ENCODE results near the gene LSM14B.

Gene LSM14B

GRCh38 chr20:62119591-62120364 is 2.5 kb upstream of the LSM14B start:
- H3K4me3 ChIP-seq (ENCODE audit: insufficient read depth, low read depth, low read length, poor library complexity, severe bottlenecking), result no peak overlapping the region
- H3K9me3 ChIP-seq (ENCODE audit: control insufficient read depth, low read length), result no peaks in the 10 kb centered on the region
- no peak for DNase-seq
- no peaks in the 10 kb centered on the region for H3K36me3 ChIP-seq (ENCODE audit: control insufficient read depth, insufficient read depth, low read length)
- no peaks in the 10 kb centered on the region for H3K27me3 ChIP-seq (replicated peaks; ENCODE audit: control insufficient read depth, insufficient read depth, low read length, poor library complexity, severe bottlenecking)
- no peak overlapping the region for H3K27ac ChIP-seq (ENCODE audit: insufficient read depth, low read length, poor library complexity, severe bottlenecking)
- peaks cover 48% of the 10 kb centered on the region for H3K4me1 ChIP-seq (ENCODE audit: control insufficient read depth, insufficient read depth, low read length, poor library complexity, severe bottlenecking)

DNA sequence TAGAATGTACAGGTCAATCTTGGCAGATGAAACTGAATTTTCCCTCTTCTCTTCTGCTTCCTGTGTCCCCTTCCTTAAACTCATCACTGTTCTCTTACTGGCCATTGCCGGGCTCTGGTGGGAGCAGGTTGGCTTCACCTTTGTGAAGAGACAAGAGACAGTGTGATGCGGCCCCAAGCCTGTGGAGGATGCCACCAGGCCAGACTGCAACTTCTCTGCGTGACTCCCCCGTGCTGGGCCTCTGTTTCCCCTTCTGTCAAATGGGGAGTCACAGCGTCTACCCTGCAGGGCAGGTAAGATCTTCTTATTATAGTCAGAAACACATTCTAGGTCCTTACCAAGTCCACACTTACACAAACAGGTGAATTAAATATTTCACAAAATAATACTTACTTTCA is 1.9 kb upstream of the LSM14B start:
- no peaks in the 10 kb centered on the region for H3K27me3 ChIP-seq (replicated peaks; ENCODE audit: control insufficient read depth, insufficient read depth, low read length, poor library complexity, severe bottlenecking)
- H3K4me3 ChIP-seq (ENCODE audit: insufficient read depth, low read depth, low read length, poor library complexity, severe bottlenecking), result no peak overlapping the region
- no peaks in the 10 kb centered on the region for H3K9me3 ChIP-seq (ENCODE audit: control insufficient read depth, low read length)
- no peak overlapping the region for H3K27ac ChIP-seq (ENCODE audit: insufficient read depth, low read length, poor library complexity, severe bottlenecking)
- peaks cover 3% of the 10 kb centered on the region for H3K36me3 ChIP-seq (ENCODE audit: control insufficient read depth, insufficient read depth, low read length)
- peaks cover 48% of the 10 kb centered on the region for H3K4me1 ChIP-seq (ENCODE audit: control insufficient read depth, insufficient read depth, low read length, poor library complexity, severe bottlenecking)
- no peak for DNase-seq

DNA sequence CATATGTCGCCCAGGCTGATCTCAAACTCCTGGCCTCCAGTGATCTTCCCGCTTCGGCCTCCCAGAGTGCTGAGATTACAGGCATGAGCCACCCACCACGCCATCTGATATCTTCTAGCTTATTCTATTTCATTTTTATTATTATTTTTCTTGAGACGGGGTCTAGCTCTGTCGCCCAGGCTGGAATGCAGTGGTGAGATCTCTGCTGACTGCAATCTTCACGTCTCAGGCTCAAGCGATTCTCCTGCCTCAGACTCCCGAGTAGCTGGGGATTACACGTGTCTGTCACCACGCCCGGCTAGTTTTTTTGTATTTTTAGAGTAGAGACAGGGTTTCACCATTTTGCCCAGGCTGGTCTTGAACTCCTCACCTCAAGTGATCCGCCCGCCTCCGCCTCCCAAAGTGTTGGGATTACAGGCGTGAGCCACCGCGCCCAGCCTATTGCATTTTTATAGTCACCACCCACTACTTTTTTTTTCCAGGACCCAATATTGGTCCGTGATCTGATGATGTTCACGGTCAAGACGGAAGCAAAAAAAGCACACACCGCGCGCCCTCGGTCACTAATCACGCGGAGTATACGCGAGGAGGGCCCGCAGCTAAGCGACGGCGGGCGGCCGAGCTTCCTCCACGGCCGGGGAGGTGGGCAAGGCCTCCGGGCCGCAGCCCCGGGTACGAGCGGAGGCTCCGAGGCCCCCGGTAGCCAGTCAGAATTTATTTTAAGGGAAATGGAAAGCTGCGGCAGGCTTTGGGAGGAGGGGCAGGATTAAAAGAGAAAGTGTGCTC is 1.1 kb upstream of the LSM14B start:
- Histone ChIP-seq H3K4me1 (ENCODE audit: control insufficient read depth, insufficient read depth, low read length, poor library complexity, severe bottlenecking) (peaks cover 48% of the 10 kb centered on the region), H3K4me3 (ENCODE audit: insufficient read depth, low read depth, low read length, poor library complexity, severe bottlenecking) (peak overlapping the region; percentile 85), H3K36me3 (ENCODE audit: control insufficient read depth, insufficient read depth, low read length) (peaks cover 11% of the 10 kb centered on the region), H3K9me3 (ENCODE audit: control insufficient read depth, low read length) (no peaks in the 10 kb centered on the region), H3K27me3 (replicated peaks; ENCODE audit: control insufficient read depth, insufficient read depth, low read length, poor library complexity, severe bottlenecking) (no peaks in the 10 kb centered on the region), H3K27ac (ENCODE audit: insufficient read depth, low read length, poor library complexity, severe bottlenecking) (peak overlapping the region; percentile 88)
- peak in 1 of 3 donors; percentile 6 for DNase-seq

DNA sequence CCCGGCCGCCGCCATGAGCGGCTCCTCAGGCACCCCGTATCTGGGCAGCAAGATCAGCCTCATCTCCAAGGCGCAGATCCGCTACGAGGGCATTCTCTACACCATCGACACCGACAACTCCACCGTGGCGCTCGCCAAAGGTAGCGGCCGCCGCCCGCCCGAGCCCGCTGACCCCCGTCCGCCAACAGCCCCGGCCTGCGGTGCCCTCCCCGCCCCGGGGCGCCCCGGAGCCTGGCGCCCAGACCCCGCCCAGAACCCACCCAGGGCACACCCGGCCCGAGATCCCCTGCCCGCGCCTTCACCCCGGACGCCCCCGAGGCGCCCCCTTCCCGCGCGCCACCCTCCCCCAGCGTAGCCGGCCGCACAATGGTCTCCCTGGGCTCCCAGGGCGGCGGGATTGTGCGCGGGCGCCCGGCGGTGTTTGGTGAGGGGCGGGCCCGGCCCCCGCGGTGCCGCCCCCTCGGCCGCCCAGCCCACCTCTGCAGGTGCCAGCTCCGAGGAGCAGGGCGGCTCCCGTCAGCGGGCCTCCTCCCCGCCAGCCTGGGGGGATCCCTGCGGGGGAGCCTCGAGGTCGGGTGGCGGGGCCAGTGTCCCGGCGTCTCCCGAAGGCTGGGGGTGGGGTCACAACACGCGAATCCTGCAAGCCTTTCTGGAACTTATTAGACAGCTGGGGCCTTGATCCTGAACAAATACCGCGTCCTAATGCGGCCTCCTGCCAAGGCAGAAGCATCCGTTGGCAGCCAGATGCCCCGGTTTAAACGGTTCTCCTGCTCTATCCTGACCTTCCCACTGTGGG is 577 bp downstream of the LSM14B start:
- Histone ChIP-seq H3K4me1 (ENCODE audit: control insufficient read depth, insufficient read depth, low read length, poor library complexity, severe bottlenecking) (peaks cover 35% of the 10 kb centered on the region), H3K36me3 (ENCODE audit: control insufficient read depth, insufficient read depth, low read length) (peaks cover 28% of the 10 kb centered on the region), H3K9me3 (ENCODE audit: control insufficient read depth, low read length) (no peaks in the 10 kb centered on the region), H3K27ac (ENCODE audit: insufficient read depth, low read length, poor library complexity, severe bottlenecking) (peak overlapping the region; percentile 66), H3K27me3 (replicated peaks; ENCODE audit: control insufficient read depth, insufficient read depth, low read length, poor library complexity, severe bottlenecking) (no peaks in the 10 kb centered on the region), H3K4me3 (ENCODE audit: insufficient read depth, low read depth, low read length, poor library complexity, severe bottlenecking) (peak overlapping the region; percentile 57)
- DNase-seq, result peak in 2 of 3 donors; percentile 33 to 35

DNA sequence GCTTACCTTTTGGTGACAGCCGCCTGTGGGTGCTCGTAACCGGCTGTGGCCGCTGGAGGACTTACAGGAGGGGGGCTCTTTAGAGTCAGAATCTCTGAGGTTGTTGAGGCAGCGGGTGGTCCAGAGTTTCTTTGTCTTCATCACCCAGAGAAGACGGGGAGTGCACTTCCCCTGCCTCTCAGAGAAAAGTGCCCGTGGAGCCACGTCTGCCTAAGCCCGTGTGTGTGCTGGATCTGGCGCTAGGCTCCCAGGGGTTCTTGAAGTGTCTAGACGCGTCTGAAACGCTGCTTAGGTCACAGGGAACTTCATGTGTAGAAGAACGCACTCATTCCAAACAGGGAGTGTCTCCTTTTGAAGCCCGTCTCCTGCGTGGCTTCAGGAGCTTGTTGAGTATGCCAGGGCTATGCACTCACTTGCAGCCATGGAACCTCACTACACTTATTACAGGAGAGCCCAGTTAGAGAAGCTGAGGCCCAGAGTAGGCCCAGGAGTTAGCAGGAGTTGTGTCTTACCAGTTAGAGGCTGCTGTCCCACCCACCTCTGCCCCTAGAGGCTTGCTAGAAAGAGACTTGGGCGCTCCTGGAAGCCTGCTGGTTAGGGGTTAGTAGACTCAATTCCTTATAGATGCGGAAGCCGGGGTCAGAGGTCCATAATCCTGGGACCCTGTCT is 1.3 kb downstream of the LSM14B start:
- Histone ChIP-seq H3K9me3 (ENCODE audit: control insufficient read depth, low read length) (no peaks in the 10 kb centered on the region), H3K27me3 (replicated peaks; ENCODE audit: control insufficient read depth, insufficient read depth, low read length, poor library complexity, severe bottlenecking) (no peaks in the 10 kb centered on the region), H3K36me3 (ENCODE audit: control insufficient read depth, insufficient read depth, low read length) (peaks cover 35% of the 10 kb centered on the region), H3K4me3 (ENCODE audit: insufficient read depth, low read depth, low read length, poor library complexity, severe bottlenecking) (peak overlapping the region; percentile 57), H3K27ac (ENCODE audit: insufficient read depth, low read length, poor library complexity, severe bottlenecking) (peak overlapping the region; percentile 66), H3K4me1 (ENCODE audit: control insufficient read depth, insufficient read depth, low read length, poor library complexity, severe bottlenecking) (peaks cover 28% of the 10 kb centered on the region)
- no peak for DNase-seq

DNA sequence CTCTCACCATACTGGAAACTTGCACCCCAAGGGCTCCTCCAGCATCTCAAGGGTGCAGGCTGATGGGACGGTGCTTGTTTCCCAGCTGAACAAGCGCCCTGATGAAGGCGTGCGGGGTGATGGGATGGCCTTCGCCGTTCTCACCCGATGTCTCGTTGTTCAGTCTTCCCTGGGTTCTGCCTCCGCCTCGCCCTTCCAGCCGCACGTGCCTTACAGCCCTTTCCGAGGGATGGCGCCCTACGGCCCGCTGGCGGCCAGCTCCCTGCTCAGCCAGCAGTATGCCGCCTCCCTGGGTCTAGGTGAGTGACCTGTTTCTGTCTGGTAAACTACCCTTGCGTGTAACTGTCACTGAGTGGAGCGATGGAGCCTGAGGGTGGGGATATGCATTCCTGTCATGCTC is 3.9 kb downstream of the LSM14B start:
- Histone ChIP-seq H3K27me3 (replicated peaks; ENCODE audit: control insufficient read depth, insufficient read depth, low read length, poor library complexity, severe bottlenecking) (no peaks in the 10 kb centered on the region), H3K9me3 (ENCODE audit: control insufficient read depth, low read length) (no peaks in the 10 kb centered on the region), H3K27ac (ENCODE audit: insufficient read depth, low read length, poor library complexity, severe bottlenecking) (no peak overlapping the region), H3K4me1 (ENCODE audit: control insufficient read depth, insufficient read depth, low read length, poor library complexity, severe bottlenecking) (peaks cover 21% of the 10 kb centered on the region), H3K4me3 (ENCODE audit: insufficient read depth, low read depth, low read length, poor library complexity, severe bottlenecking) (no peak overlapping the region), H3K36me3 (ENCODE audit: control insufficient read depth, insufficient read depth, low read length) (peaks cover 58% of the 10 kb centered on the region)
- no peak for DNase-seq

GRCh38 chr20:62127799-62128198 is 5.5 kb downstream of the LSM14B start:
- H3K9me3 ChIP-seq (ENCODE audit: control insufficient read depth, low read length), result no peaks in the 10 kb centered on the region
- H3K27me3 ChIP-seq (replicated peaks; ENCODE audit: control insufficient read depth, insufficient read depth, low read length, poor library complexity, severe bottlenecking), result no peaks in the 10 kb centered on the region
- no peak for DNase-seq
- peaks cover 74% of the 10 kb centered on the region for H3K36me3 ChIP-seq (ENCODE audit: control insufficient read depth, insufficient read depth, low read length)
- H3K27ac ChIP-seq (ENCODE audit: insufficient read depth, low read length, poor library complexity, severe bottlenecking), result no peak overlapping the region
- H3K4me1 ChIP-seq (ENCODE audit: control insufficient read depth, insufficient read depth, low read length, poor library complexity, severe bottlenecking), result peaks cover 17% of the 10 kb centered on the region
- H3K4me3 ChIP-seq (ENCODE audit: insufficient read depth, low read depth, low read length, poor library complexity, severe bottlenecking), result no peak overlapping the region

DNA sequence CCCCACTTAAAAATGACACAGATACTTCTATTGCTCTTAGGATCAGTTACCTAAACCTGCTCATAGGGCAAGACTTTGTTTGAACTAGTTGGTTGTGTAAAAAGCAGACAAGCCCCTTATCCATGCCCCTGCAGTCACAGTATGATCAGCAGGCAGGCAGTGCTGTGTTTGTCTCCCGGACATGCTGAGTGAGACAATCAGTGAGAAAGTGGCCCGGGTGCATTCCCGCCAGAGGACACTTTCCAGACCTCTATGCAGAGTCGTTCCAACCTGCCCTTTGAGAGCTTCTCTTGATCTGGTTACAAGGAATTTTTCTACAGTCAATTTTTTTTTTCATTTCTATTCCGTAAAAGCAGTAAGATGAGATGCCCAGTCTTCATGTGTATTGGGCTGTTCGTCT is 6.2 kb downstream of the LSM14B start:
- H3K27me3 ChIP-seq (replicated peaks; ENCODE audit: control insufficient read depth, insufficient read depth, low read length, poor library complexity, severe bottlenecking), result no peaks in the 10 kb centered on the region
- no peak overlapping the region for H3K4me3 ChIP-seq (ENCODE audit: insufficient read depth, low read depth, low read length, poor library complexity, severe bottlenecking)
- H3K4me1 ChIP-seq (ENCODE audit: control insufficient read depth, insufficient read depth, low read length, poor library complexity, severe bottlenecking), result peaks cover 11% of the 10 kb centered on the region
- DNase-seq, result no peak
- H3K27ac ChIP-seq (ENCODE audit: insufficient read depth, low read length, poor library complexity, severe bottlenecking), result no peak overlapping the region
- peaks cover 80% of the 10 kb centered on the region for H3K36me3 ChIP-seq (ENCODE audit: control insufficient read depth, insufficient read depth, low read length)
- H3K9me3 ChIP-seq (ENCODE audit: control insufficient read depth, low read length), result no peaks in the 10 kb centered on the region

GRCh38 chr20:62129731-62130531 is 7.7 kb downstream of the LSM14B start:
- Histone ChIP-seq H3K27me3 (replicated peaks; ENCODE audit: control insufficient read depth, insufficient read depth, low read length, poor library complexity, severe bottlenecking) (no peaks in the 10 kb centered on the region), H3K4me1 (ENCODE audit: control insufficient read depth, insufficient read depth, low read length, poor library complexity, severe bottlenecking) (no peaks in the 10 kb centered on the region), H3K9me3 (ENCODE audit: control insufficient read depth, low read length) (no peaks in the 10 kb centered on the region), H3K4me3 (ENCODE audit: insufficient read depth, low read depth, low read length, poor library complexity, severe bottlenecking) (no peak overlapping the region), H3K36me3 (ENCODE audit: control insufficient read depth, insufficient read depth, low read length) (peaks cover 92% of the 10 kb centered on the region), H3K27ac (ENCODE audit: insufficient read depth, low read length, poor library complexity, severe bottlenecking) (no peak overlapping the region)
- no peak for DNase-seq
